ENCODE data around the gene ARHGAP42.

- TF ChIP-seq, protein P1, sequence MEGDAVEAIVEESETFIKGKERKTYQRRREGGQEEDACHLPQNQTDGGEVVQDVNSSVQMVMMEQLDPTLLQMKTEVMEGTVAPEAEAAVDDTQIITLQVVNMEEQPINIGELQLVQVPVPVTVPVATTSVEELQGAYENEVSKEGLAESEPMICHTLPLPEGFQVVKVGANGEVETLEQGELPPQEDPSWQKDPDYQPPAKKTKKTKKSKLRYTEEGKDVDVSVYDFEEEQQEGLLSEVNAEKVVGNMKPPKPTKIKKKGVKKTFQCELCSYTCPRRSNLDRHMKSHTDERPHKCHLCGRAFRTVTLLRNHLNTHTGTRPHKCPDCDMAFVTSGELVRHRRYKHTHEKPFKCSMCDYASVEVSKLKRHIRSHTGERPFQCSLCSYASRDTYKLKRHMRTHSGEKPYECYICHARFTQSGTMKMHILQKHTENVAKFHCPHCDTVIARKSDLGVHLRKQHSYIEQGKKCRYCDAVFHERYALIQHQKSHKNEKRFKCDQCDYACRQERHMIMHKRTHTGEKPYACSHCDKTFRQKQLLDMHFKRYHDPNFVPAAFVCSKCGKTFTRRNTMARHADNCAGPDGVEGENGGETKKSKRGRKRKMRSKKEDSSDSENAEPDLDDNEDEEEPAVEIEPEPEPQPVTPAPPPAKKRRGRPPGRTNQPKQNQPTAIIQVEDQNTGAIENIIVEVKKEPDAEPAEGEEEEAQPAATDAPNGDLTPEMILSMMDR (IDR thresholded peaks at IDR 0.05), result no peak
- no peak for TF ChIP-seq POLR2A (IDR thresholded peaks at IDR 0.05)
These were observed 47.0 kb upstream of the ARHGAP42 start for GRCh38 chr11:100640071-100640470.
